Activated CD4-positive, CD25-positive, alpha-beta regulatory T cell treated with anti-CD3 and anti-CD28 coated beads, Interleukin-2, amount 50 U/mL, for 16 hours (primary cell): ENCODE results near the gene GLOD4.

Experiments
- DNase-seq: peaks from one replicate; pipeline ENCODE4 v3.0.0-alpha.2; 2020; ENCODE audit warnings: low read depth, low spot score

GLOD4 gene

DNA sequence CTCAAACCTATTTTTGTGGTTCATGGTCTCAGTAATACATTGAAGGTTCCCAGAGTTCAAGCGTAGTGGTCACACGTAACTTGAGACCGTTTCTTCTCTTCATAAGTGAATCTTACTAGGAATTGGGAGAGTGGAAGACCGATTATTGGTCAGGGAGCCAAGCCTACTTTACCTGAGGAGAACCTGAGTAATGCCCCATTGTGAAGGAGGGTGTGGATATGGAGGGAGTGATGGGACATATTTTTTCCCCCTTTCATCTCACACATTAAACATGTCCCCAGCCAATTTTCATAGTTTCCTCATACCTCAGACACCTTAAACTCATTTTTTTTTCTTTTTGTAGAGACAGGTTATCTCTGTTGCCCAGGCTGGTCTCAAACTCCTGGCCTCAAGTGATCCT lies 38.9 kb downstream of the GLOD4 start:
- DNase-seq: no peak

DNA sequence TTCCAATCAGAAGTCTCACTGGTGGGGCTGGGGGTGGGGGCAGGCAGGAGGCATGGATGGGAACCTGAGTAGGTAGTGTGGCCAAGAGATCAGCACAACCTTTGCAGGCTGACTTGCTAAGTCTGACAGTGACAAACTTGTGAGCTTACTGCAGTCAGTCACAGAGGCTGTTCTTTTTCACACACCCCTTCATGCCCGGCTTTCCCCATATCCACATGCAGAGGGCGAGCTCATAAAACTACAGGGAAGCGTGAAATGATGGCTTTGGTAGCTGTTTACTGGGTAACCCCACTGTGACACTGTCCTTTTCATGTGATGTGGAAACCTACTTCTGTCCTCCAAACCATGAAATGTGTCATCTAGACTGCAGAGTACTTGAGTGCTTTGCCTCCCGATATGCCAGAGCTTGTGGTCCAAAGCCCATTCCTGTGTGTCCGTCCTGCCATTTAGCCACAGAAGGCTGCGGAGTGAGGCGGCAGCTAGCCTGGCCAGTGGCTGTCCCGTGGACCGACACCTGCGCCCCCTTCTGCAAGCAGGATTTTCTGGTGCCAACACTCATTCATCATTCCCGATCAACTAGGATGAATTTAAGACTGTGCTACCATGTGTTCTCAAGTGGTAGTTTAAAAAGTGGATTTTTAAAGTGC lies 39.8 kb downstream of the GLOD4 start:
- no peak for DNase-seq

GRCh38 chr17:740240-741017 lies 41.7 kb downstream of the GLOD4 start:
- DNase-seq: no peak

DNA sequence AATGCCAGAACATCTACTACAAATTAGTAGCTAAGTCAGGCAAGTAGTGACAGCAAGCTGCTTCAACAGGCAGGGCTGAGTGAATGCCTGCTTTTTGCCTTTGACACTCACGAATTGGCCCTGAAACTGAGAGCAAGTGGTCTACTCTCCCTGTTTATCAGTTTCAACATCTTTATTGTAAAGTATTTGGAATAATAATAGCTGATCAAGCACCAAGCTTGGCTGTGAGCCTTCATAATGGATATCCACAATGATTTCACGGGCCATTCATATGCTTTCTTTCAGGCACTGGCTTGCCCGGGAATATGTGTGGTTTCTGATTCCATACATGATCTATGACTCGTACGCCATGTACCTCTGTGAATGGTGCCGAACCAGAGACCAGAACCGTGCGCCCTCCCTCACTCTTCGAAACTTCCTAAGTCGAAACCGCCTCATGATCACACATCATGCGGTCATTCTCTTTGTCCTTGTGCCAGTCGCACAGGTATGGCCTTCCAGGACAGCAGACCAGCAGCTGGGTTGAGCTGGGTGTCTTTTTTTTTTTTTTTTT lies 44.4 kb downstream of the GLOD4 start:
- DNase-seq: no peak

DNA sequence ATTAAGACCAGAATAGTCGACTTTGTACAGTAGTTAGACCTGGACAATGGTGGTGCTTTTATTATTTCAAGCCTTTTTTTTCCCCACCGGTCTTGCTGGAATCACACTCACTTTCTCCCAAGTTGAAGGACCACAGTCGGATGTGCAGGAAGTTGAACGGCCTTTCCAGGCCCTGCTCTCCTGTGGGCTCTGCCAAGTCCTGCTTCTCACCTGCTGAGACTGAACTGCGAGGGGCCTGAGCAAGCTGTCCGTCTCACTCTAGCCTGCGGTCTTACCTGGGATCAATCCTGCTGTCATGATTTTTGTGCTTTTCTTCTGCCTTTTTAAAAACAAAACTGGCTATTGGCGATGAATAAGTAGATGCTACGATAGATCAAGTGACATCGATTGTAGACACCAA lies 48.3 kb downstream of the GLOD4 start:
- no peak for DNase-seq

DNA sequence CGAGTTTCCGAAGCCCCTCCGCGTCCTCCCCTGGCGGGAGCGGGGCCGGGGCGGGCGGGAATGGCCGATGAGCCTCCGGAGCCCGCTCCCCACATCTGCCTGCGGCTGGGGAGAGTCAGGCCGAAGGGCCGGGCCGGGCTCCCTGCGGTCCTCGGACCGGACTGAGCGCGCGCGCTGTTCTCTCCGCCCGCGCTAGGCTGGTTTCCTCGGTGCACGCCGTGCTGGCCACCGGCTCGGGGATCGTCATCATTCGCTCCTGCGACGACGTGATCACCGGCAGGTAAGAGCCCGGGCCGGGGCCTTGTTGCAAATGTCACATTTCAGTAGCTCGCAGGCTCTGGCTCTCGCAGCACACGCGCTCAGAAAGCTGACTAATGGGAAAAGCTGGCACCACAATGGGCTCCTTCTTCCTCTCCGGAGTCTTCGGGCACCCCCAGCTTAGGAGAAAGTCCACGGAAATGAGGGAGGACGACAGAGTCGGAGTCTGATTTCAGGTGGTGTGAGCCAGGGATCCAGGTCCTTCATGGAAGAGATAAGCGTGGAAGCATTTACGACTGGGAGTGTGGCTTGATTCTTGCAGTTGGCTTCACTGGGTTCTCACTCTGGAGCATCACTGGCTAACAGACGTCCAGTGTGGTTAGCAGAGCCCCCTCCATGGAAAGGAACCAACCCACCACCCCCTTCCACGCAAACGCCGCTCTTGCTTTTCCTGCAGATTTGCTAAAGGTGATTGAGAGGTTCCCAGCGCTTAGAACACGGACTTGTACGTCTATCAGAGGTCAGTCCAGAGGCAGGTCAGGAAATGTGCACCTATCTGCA lies 49.0 kb downstream of the GLOD4 start:
- no peak for DNase-seq

- DNase-seq: no peak
Measured at GRCh38 chr17:732067-732901, 49.8 kb downstream of the GLOD4 start, which contains the start of gene TLCD3A. Gene TLCD3A (plus strand): TSS chr17:732596. CDS start chr17:732648, 52 bp downstream.

DNA sequence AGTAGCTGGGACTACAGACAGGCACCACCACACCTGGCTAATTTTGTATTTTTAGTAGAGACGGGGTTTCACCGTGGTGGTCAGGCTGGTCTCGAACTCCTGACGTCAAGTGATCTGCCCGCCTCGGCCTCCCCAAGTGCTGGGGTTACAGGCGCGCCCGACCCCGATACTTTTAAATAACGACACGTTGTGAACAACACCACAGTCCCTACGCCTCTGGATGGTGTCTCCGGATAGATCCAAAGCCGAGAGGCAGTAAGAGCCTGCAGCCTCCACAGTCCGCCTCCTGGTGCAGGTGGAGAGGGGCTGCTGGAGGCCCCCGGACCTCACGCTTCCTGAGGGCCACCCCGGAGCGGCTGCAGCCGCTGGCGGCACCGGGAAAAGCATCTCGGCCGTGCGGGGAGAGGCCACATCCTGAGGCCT lies 50.4 kb downstream of the GLOD4 start:
- no peak for DNase-seq

DNA sequence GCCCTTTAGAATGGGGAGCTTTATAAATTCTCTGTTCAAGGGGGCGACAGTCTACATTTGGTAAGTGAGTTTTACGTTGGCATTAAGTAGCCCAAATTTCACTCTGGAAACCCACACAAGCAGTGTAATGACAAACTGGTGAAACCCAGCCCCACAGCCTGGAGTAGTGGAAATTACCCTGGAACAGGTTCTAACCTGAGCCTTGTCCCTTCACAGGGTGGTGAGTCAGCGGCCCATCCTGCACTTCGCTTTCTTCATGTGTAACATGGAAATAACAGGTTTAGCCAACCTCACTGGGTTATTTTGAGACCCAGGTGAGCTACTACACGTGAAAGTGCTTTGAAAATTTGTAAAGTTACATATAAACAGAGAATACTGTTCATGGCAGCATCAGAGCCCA lies 53.2 kb downstream of the GLOD4 start:
- no peak for DNase-seq

- DNase-seq: no peak
Measured at GRCh38 chr17:726271-726919, 55.7 kb downstream of the GLOD4 start.

DNA sequence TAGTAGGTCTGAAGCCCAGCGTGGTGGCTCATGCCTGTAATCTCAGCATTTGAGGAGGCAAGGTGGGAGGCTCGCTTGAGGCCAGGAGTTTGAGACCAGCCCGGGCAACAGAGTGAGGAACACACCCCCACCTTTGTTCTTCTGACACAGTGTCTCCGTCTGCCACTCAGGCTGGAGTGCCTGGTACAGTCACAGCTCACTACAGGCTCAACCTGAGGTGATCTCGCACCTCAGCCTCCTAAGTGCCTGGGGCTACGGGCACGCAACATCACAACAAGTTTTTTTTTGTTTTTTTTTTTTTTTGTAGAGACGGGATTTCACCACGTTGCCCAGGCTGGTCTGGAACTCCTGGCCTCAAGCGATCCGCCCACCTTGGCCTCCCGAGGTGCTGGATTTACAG lies 56.3 kb downstream of the GLOD4 start:
- DNase-seq: no peak

GRCh38 chr17:725084-725483 lies 57.0 kb downstream of the GLOD4 start:
- no peak for DNase-seq

DNA sequence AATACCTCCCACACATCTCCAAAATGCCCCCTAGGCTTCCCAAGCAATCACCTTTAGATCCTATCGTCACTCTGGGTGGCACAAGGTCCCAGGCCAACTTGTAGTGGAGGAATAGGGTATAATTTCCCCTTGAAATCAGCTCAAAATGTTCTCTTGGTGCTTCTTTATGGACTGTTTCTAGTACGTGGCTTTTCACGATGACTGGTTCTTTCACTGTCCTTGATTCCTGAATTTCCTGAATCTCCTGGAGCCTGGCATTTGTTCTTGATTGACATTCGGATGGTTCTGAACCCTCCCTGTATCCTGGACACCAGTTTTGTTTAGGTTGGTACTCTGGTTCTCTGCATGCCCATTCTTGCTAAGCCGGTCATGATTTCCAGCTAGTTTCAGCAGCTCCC lies 60.5 kb downstream of the GLOD4 start:
- no peak for DNase-seq

DNA sequence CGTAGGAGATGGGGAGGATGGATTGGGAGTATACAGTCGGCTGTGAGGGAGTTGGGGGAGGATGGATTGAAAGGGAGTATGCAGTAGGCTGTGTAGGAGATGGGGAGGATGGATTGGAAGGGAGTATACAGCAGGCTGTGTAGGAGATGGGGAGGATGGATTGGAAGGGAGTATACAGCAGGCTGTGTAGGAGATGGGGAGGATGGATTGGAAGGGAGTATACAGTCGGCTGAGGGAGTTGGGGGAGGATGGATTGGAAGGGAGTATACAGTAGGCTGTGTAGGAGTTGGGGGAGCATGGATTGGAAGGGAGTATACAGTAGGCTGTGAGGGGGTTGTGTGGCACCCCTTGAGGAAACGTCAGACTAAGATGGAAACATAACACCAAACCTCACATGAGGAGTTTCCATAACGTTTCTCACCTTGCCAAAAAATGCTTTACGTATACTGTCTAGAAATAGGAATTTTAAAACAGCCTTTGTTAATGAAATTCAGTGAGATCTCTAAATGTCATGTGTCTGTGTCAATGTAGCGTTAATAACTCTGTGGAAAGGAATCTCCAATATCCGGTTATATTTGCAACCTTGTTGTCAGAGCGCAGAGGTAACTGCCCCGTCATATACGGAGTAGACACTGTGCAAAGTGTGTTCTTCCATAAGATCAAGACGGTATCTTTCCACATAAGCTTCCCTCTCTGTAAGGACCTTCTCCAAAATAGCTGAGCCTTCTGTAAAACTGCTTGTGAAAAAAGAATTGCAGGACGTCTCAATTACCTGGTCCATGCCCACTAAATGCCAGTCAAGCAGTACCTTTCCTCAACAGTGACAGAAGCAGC lies 61.2 kb downstream of the GLOD4 start:
- DNase-seq: no peak

- no peak for DNase-seq
Measured at GRCh38 chr17:718075-718474, 64.0 kb downstream of the GLOD4 start.
